SK-N-SH treated with all-trans-retinoic acid at 6 μM for 48 hours (cell line): ENCODE measurements around the gene SORL1.

Experiments
- ATAC-seq: fragments of 200-7000 bp; cut with Tn5 transposase; 3 replicates; pipeline ENCODE4 v1.9.1; 2020; ENCODE audit warnings: mild to moderate bottlenecking, moderate library complexity
- ARNTL ChIP-seq: fragments of 450-650 bp; formaldehyde crosslinking; IDR thresholded peaks from 2 replicates; pipeline ENCODE4 v1.5.0; 2020; ENCODE audit warnings: low read depth, mild to moderate bottlenecking, moderate library complexity, borderline replicate concordance
- BACH2 ChIP-seq: fragments of 250-450 bp; sonication (Bioruptor Pico); IDR thresholded peaks from 2 replicates; pipeline ENCODE4 v1.9.0; 2021; ENCODE audit warnings: mild to moderate bottlenecking, borderline replicate concordance
- CREB5 ChIP-seq: fragments of 250-450 bp; sonication (Bioruptor Pico); IDR thresholded peaks from 2 replicates; pipeline ENCODE4 v1.5.1; 2020; ENCODE audit warnings: low read depth, mild to moderate bottlenecking, moderate library complexity
- CSDC2 ChIP-seq: fragments of 250-450 bp; sonication (Bioruptor Pico); IDR thresholded peaks from 2 replicates; pipeline ENCODE4 v1.5.0; 2020; ENCODE audit warnings: mild to moderate bottlenecking, moderate library complexity
- GLIS3 ChIP-seq: fragments of 250-450 bp; sonication (Bioruptor Pico); IDR thresholded peaks from 2 replicates; pipeline ENCODE4 v1.5.0; 2020; ENCODE audit warnings: mild to moderate bottlenecking, moderate library complexity
- ISL1 ChIP-seq: fragments of 250-450 bp; sonication (Bioruptor Pico); IDR thresholded peaks from 2 replicates; pipeline ENCODE4 v2.1.2; 2022; ENCODE audit warnings: mild to moderate bottlenecking, moderate library complexity
- OSR1 ChIP-seq: fragments of 250-450 bp; sonication (Bioruptor Pico); IDR thresholded peaks from 2 replicates; pipeline ENCODE4 v1.8.0; 2022; ENCODE audit warnings: moderate library complexity, mild to moderate bottlenecking, inconsistent platforms
- PPARA ChIP-seq: fragments of 250-450 bp; sonication (Bioruptor Pico); IDR thresholded peaks from 2 replicates; pipeline ENCODE4 v1.5.0; 2020; ENCODE audit warnings: mild to moderate bottlenecking, borderline replicate concordance
- RARB ChIP-seq: fragments of 250-450 bp; sonication (Bioruptor Pico); IDR thresholded peaks from 2 replicates; pipeline ENCODE4 v1.8.0; 2021; ENCODE audit warnings: mild to moderate bottlenecking, moderate library complexity
- SNAI2 ChIP-seq: fragments of 250-450 bp; sonication (Bioruptor Pico); IDR thresholded peaks from 2 replicates; pipeline ENCODE4 v1.5.0; 2020; ENCODE audit warnings: mild to moderate bottlenecking, moderate library complexity
- TCF4 ChIP-seq: fragments of 250-450 bp; sonication (Bioruptor Pico); IDR thresholded peaks from 2 replicates; pipeline ENCODE4 v1.8.0; 2021; ENCODE audit warnings: mild to moderate bottlenecking, moderate library complexity, borderline replicate concordance
- TOX ChIP-seq: fragments of 250-450 bp; sonication (Bioruptor Pico); IDR thresholded peaks from 2 replicates; pipeline ENCODE4 v1.8.0; 2021; ENCODE audit warnings: mild to moderate bottlenecking, moderate library complexity, borderline replicate concordance
- TSHZ2 ChIP-seq: fragments of 250-450 bp; sonication (Bioruptor Pico); IDR thresholded peaks from 2 replicates; pipeline ENCODE4 v1.5.0; 2020; ENCODE audit warnings: mild to moderate bottlenecking, moderate library complexity
- ZC3H10 ChIP-seq: fragments of 250-450 bp; sonication (Bioruptor Pico); IDR thresholded peaks from 2 replicates; pipeline ENCODE4 v1.5.1; 2021; ENCODE audit warnings: mild to moderate bottlenecking, moderate library complexity
- ZFP3 ChIP-seq: fragments of 250-450 bp; sonication (Bioruptor Pico); IDR thresholded peaks from 2 replicates; pipeline ENCODE4 v1.5.0; 2020; ENCODE audit warnings: mild to moderate bottlenecking, moderate library complexity
- ZFP30 ChIP-seq: fragments of 450-650 bp; formaldehyde crosslinking; IDR thresholded peaks from 2 replicates; pipeline ENCODE4 v1.5.0; 2022; ENCODE audit warnings: mild to moderate bottlenecking, moderate library complexity
- ZNF565 ChIP-seq: fragments of 450-650 bp; formaldehyde crosslinking; conservative IDR thresholded peaks from 2 replicates; pipeline ENCODE4 v1.5.0; 2020; ENCODE audit warnings: low read depth, mild to moderate bottlenecking, moderate library complexity
- ZNF70 ChIP-seq: fragments of 450-650 bp; formaldehyde crosslinking; IDR thresholded peaks from 2 replicates; pipeline ENCODE4 v1.5.0; 2020; ENCODE audit warnings: mild to moderate bottlenecking, moderate library complexity
- TF ChIP-seq, protein P1 (sequence below): fragments of 250-450 bp; sonication (Bioruptor Pico); IDR thresholded peaks from 2 replicates; pipeline ENCODE4 v1.8.0; 2020; ENCODE audit warnings: mild to moderate bottlenecking, moderate library complexity, borderline replicate concordance
- TF ChIP-seq, protein P2 (sequence below): fragments of 250-450 bp; sonication (Bioruptor Pico); IDR thresholded peaks from 2 replicates; pipeline ENCODE4 v1.5.1; 2021; ENCODE audit warnings: mild to moderate bottlenecking, moderate library complexity
- TF ChIP-seq, protein P3 (sequence below): fragments of 250-450 bp; sonication (Bioruptor Pico); IDR thresholded peaks from 2 replicates; pipeline ENCODE4 v1.8.0; 2021; ENCODE audit warnings: low read depth, mild to moderate bottlenecking, moderate library complexity, borderline replicate concordance

The SORL1 gene

DNA sequence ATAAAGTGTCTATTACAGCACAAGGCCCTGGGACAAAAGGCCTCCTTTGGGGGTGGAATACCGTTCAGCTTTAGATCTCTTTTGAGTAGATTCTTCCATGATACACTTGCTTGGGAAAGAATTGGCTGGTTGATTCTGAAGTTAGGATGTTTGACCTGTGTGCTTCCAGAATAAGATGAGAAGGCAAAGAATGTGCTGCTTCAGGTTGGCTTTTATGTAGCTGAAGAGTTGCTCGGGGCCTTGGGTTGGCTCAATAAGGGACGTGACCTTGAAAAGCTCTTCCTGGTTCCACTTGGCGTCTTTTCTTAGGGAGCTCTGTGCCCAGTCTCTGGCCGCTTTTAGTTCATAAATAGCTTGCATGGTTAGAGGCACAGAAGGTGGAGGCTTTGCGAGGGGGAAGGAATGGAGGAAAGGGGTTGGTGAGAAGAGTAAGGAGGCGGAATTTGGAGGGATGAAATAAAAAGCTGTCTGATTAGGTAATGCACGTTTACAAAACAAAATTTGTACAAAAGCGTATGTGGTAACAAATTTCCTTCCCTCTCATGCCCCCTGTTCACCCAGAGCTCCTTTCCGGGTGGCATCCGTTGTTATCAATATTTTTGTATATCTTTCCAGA is 4.8 kb downstream of the SORL1 start:
- TF ChIP-seq ZNF70 (CRISPR knock-in tag) (no peak), BACH2 (CRISPR knock-in tag) (no peak), ZNF565 (no peak)
- no peak for ATAC-seq

DNA sequence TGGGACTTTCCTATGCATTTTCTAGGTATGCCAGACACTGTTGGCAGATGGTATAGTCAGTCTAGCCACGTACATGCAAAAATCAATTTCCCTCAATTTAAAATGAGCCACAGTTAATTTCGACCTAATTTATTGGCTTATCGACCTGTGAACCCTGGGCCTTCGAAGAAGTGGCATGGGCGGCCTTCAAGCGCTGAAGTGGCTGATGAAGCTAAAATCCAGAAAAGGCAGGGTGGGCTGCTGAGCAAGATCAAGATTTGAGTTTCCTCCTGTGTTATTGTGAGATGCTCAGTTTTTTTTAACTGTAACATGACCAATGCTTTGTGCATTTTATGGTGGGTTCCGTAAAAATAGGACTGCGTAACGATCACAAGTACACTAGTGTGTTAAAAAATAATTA is 6.4 kb downstream of the SORL1 start:
- no peak for TF ChIP-seq ARNTL
- no peak for TF ChIP-seq RARB
- no peak for TF ChIP-seq TCF4 (CRISPR knock-in tag)
- no peak for TF ChIP-seq ZFP3
- no peak for TF ChIP-seq CREB5
- TF ChIP-seq CSDC2, result no peak
- TF ChIP-seq TOX (CRISPR knock-in tag), result no peak
- no peak for TF ChIP-seq SNAI2
- no peak for TF ChIP-seq ZNF565
- TF ChIP-seq BACH2 (CRISPR knock-in tag), result no peak
- no peak for TF ChIP-seq ZC3H10 (CRISPR knock-in tag)
- no peak for TF ChIP-seq ISL1 (CRISPR knock-in tag)
- no peak for TF ChIP-seq PPARA
- TF ChIP-seq, protein P1, sequence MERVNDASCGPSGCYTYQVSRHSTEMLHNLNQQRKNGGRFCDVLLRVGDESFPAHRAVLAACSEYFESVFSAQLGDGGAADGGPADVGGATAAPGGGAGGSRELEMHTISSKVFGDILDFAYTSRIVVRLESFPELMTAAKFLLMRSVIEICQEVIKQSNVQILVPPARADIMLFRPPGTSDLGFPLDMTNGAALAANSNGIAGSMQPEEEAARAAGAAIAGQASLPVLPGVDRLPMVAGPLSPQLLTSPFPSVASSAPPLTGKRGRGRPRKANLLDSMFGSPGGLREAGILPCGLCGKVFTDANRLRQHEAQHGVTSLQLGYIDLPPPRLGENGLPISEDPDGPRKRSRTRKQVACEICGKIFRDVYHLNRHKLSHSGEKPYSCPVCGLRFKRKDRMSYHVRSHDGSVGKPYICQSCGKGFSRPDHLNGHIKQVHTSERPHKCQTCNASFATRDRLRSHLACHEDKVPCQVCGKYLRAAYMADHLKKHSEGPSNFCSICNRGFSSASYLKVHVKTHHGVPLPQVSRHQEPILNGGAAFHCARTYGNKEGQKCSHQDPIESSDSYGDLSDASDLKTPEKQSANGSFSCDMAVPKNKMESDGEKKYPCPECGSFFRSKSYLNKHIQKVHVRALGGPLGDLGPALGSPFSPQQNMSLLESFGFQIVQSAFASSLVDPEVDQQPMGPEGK (CRISPR knock-in tag), result no peak
- no peak for TF ChIP-seq GLIS3 (CRISPR knock-in tag)
- TF ChIP-seq, protein P2, sequence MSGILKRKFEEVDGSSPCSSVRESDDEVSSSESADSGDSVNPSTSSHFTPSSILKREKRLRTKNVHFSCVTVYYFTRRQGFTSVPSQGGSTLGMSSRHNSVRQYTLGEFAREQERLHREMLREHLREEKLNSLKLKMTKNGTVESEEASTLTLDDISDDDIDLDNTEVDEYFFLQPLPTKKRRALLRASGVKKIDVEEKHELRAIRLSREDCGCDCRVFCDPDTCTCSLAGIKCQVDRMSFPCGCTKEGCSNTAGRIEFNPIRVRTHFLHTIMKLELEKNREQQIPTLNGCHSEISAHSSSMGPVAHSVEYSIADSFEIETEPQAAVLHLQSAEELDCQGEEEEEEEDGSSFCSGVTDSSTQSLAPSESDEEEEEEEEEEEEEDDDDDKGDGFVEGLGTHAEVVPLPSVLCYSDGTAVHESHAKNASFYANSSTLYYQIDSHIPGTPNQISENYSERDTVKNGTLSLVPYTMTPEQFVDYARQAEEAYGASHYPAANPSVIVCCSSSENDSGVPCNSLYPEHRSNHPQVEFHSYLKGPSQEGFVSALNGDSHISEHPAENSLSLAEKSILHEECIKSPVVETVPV (CRISPR knock-in tag), result no peak
- no peak for ATAC-seq

GRCh38 chr11:121459413-121460017 is 7.4 kb downstream of the SORL1 start:
- TF ChIP-seq ZC3H10 (CRISPR knock-in tag) (no peak), CREB5 (no peak)
- TF ChIP-seq, protein P3, sequence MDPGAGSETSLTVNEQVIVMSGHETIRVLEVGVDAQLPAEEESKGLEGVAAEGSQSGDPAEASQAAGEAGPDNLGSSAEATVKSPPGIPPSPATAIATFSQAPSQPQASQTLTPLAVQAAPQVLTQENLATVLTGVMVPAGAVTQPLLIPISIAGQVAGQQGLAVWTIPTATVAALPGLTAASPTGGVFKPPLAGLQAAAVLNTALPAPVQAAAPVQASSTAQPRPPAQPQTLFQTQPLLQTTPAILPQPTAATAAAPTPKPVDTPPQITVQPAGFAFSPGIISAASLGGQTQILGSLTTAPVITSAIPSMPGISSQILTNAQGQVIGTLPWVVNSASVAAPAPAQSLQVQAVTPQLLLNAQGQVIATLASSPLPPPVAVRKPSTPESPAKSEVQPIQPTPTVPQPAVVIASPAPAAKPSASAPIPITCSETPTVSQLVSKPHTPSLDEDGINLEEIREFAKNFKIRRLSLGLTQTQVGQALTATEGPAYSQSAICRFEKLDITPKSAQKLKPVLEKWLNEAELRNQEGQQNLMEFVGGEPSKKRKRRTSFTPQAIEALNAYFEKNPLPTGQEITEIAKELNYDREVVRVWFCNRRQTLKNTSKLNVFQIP, result no peak
- no peak for ATAC-seq

GRCh38 chr11:121460941-121461514 is 8.9 kb downstream of the SORL1 start:
- ATAC-seq, result no peak

More at GRCh38 chr11:121460941-121461514, 8.9 kb downstream of the SORL1 start:
- no peak for TF ChIP-seq ZFP30 (CRISPR knock-in tag)
- TF ChIP-seq SNAI2, result no peak
- no peak for TF ChIP-seq ZNF70 (CRISPR knock-in tag)
- TF ChIP-seq, protein P2 (CRISPR knock-in tag), result no peak
- TF ChIP-seq ARNTL, result no peak
- no peak for TF ChIP-seq RARB
- no peak for TF ChIP-seq OSR1 (CRISPR knock-in tag)
- no peak for TF ChIP-seq TSHZ2
- TF ChIP-seq ZC3H10 (CRISPR knock-in tag), result no peak
- TF ChIP-seq PPARA, result no peak
- TF ChIP-seq ISL1 (CRISPR knock-in tag), result no peak
- TF ChIP-seq, protein P3, result no peak
- no peak for TF ChIP-seq ZNF565
- TF ChIP-seq CSDC2, result no peak
